Endothelial cell of umbilical vein (primary cell): ENCODE measurements around the gene MBD6. TPM values are rescaled to one million over a fixed set of nuclear protein-coding genes. Genes with fewer than 3 reads are reported as not detected.

Experiments
- BruUV-seq: library from RNA; stranded (reverse); fragments of 400-500 nt; replicated peaks from 2 replicates; lab custom pipeline; 2021; lab: Mats Ljungman, UMichigan
- CTCF ChIA-PET: fragments of 300-600, 350-600 bp; sonication (Branson Sonifier 250); formaldehyde crosslinking; loops from one replicate; lab custom pipeline; 2021; ENCODE audit warnings: antibody characterized with exemption, inconsistent platforms; lab: Charles Lee
- POLR2A ChIA-PET: fragments of 300-600, 350-600 bp; sonication (Branson Sonifier 250); formaldehyde crosslinking; loops from one replicate; lab custom pipeline; 2021; ENCODE audit warnings: antibody characterized with exemption, inconsistent platforms; lab: Charles Lee
- DNase-seq: peaks from one replicate; pipeline ENCODE4 v3.0.0-alpha.2; 2011; ENCODE audit warnings: low read depth, low spot score
- FAIRE-seq: peaks from 2 replicates; lab custom pipeline; 2011; peaks lifted over from hg19 to GRCh38; lab: Jason Lieb, UNC
- H2AFZ ChIP-seq: 2 replicates; pipeline ENCODE4 v1.6.0; 2012; ENCODE audit warnings: low read depth, low read length, control low read depth, inconsistent platforms
- H3K27ac ChIP-seq: 2 replicates; pipeline ENCODE4 v1.5.1; 2011; ENCODE audit warnings: low read depth, mild to moderate bottlenecking, control low read depth, low read length, moderate library complexity; ENCODE audit not compliant: insufficient read depth
- H3K27me3 ChIP-seq, 2 experiments: 2 replicates each; pipeline versions ENCODE4 v1.6.0 to v1.6.1; 2011; ENCODE audit warnings: low read length in 2 of 2, mixed read lengths in 1 of 2; ENCODE audit not compliant: control insufficient read depth in 2 of 2, insufficient read depth in 2 of 2
- H3K36me3 ChIP-seq, 2 experiments: 2 replicates in 1 of 2; 3 replicates in 1 of 2; pipeline ENCODE4 v1.5.1; 2011; ENCODE audit warnings: low read length in 2 of 2, mild to moderate bottlenecking in 1 of 2, moderate library complexity in 1 of 2; ENCODE audit not compliant: control insufficient read depth in 2 of 2, insufficient read depth in 2 of 2; ENCODE audit errors: extremely low read depth in 1 of 2
- H3K4me1 ChIP-seq: 3 replicates; pipeline ENCODE4 v1.5.1; 2011; ENCODE audit warnings: mild to moderate bottlenecking, low read length; ENCODE audit not compliant: control insufficient read depth, insufficient read depth; ENCODE audit errors: extremely low read depth
- H3K4me2 ChIP-seq: 2 replicates; pipeline ENCODE4 v1.6.1; 2011; ENCODE audit warnings: low read length, control low read depth, mixed read lengths; ENCODE audit not compliant: insufficient read depth
- H3K4me3 ChIP-seq, 3 experiments: fragments of 200-600 bp in 1 of 3; sonication (generic), shearing (Covaris generic) in 1 of 3; replicated peaks in 1 of 3; 2 replicates each; pipeline ENCODE4 v1.5.1; 2011 to 2016; ENCODE audit warnings: control low read depth in 3 of 3, low read length in 3 of 3, mild to moderate bottlenecking in 2 of 3, inconsistent platforms in 1 of 3, low read depth in 1 of 3, moderate library complexity in 1 of 3; ENCODE audit not compliant: insufficient read depth in 1 of 3
- H3K79me2 ChIP-seq: 2 replicates; pipeline ENCODE4 v1.6.0; 2012; ENCODE audit warnings: low read length, inconsistent platforms; ENCODE audit not compliant: control insufficient read depth, insufficient read depth
- H3K9ac ChIP-seq: replicated peaks from 2 replicates; pipeline ENCODE3; 2011; ENCODE audit warnings: low read length, control low read depth; ENCODE audit not compliant: insufficient read depth; ENCODE audit errors: extremely low read depth
- H3K9me1 ChIP-seq: replicated peaks from 3 replicates; pipeline ENCODE4 v1.6.0; 2011; ENCODE audit warnings: mild to moderate bottlenecking, low read length; ENCODE audit not compliant: control insufficient read depth, insufficient read depth; ENCODE audit errors: extremely low read depth
- H3K9me3 ChIP-seq: replicated peaks from 2 replicates; pipeline ENCODE4 v1.5.1; 2012; ENCODE audit warnings: low read length, inconsistent platforms; ENCODE audit not compliant: control insufficient read depth, insufficient read depth
- H4K20me1 ChIP-seq: replicated peaks from 2 replicates; pipeline ENCODE3; 2011; ENCODE audit warnings: mild to moderate bottlenecking, low read length; ENCODE audit not compliant: control insufficient read depth, insufficient read depth; ENCODE audit errors: extremely low read depth
- CTCF ChIP-seq, 2 donors: IDR thresholded peaks; 1 replicate in 1 of 2; 2 replicates in 1 of 2; pipeline ENCODE4 v1.5.1; 2011; ENCODE audit warnings: low read length in 2 of 2, mild to moderate bottlenecking in 2 of 2, moderate library complexity in 2 of 2, control low read depth in 1 of 2, inconsistent platforms in 1 of 2, low read depth in 1 of 2; ENCODE audit not compliant: insufficient read depth in 1 of 2; ENCODE audit errors: extremely low read depth in 1 of 2
- EZH2 ChIP-seq: IDR thresholded peaks from 2 replicates; pipeline ENCODE4 v1.6.1; 2012; ENCODE audit warnings: borderline replicate concordance, low read depth, mild to moderate bottlenecking, moderate library complexity, low read length, inconsistent platforms; ENCODE audit not compliant: severe bottlenecking
- FOS ChIP-seq: IDR thresholded peaks from 2 replicates; pipeline ENCODE4 v1.6.1; 2011; ENCODE audit warnings: mild to moderate bottlenecking, low read length, moderate library complexity, borderline replicate concordance; ENCODE audit not compliant: insufficient read depth
- GATA2 ChIP-seq: IDR thresholded peaks from 2 replicates; pipeline ENCODE4 v1.7.0; 2011; ENCODE audit warnings: low read depth, mild to moderate bottlenecking, moderate library complexity, mixed read lengths, low read length; ENCODE audit not compliant: insufficient read length, insufficient read depth
- JUN ChIP-seq: IDR thresholded peaks from 2 replicates; pipeline ENCODE4 v1.6.1; 2011; ENCODE audit warnings: borderline replicate concordance, low read depth; ENCODE audit not compliant: insufficient read length, insufficient read depth
- MAX ChIP-seq: IDR thresholded peaks from 2 replicates; pipeline ENCODE4 v1.6.1; 2011; ENCODE audit not compliant: insufficient read depth, insufficient read length
- MYC ChIP-seq: IDR thresholded peaks from one replicate; pipeline ENCODE4 v1.6.1; 2011; ENCODE audit warnings: mild to moderate bottlenecking, low read depth, low read length
- POLR2A ChIP-seq: IDR thresholded peaks from 2 replicates; pipeline ENCODE4 v1.6.1; 2012; ENCODE audit warnings: low read depth, mild to moderate bottlenecking, control low read depth, low read length
- POLR2AphosphoS5 ChIP-seq: IDR thresholded peaks from 2 replicates; pipeline ENCODE4 v1.6.1; 2012; ENCODE audit warnings: low read depth, mild to moderate bottlenecking, control low read depth, low read length, moderate library complexity; ENCODE audit not compliant: insufficient read depth
- dilution Hi-C: fragments of 300-500 bp; cut with MboI; formaldehyde crosslinking; loops from one replicate; pipeline ENCODE4 v1.15.0; 2019; ENCODE audit warnings: low sequenced_read_pairs; ENCODE audit not compliant: extremely low pct_ligation_motif_present
- intact Hi-C: fragments of 100-400 bp; cut with micrococcal nuclease; formaldehyde crosslinking; loops from one replicate; pipeline ENCODE4 v1.10.0; 2022
- polyA plus RNA-seq, 4 experiments: library from polyadenylated mRNA; depleted of rRNA in 3 of 4; stranded (reverse) in 3 of 4; unstranded in 1 of 4; fragments of >200 nt; gene quantifications; 2 replicates each; pipeline versions ENCODE4 v1.2.1 to v1.2.3, GENCODE V29; 2011 to 2012; ENCODE audit warnings: missing spikeins in 1 of 4
- total RNA-seq: library from RNA; stranded (reverse); gene quantifications from 2 replicates; pipeline ENCODE4 v1.2.3, GENCODE V29; 2021

The MBD6 gene
- total and polyA plus RNA-seq, 2 donors (not counting 3 experiments of a cell fraction or from before 2014, with no cell fraction given) = 10.6 to 95.2 TPM

GRCh38 chr12:57535764-57536596 is 13.4 kb downstream of the MBD6 start:
- Histone ChIP-seq H3K4me2 (no peak overlapping the region), H3K79me2 (no peaks in the 10 kb centered on the region), H3K9me3 (no peaks in the 10 kb centered on the region), H3K9me1 (no peaks in the 10 kb centered on the region), H2AFZ (no peak overlapping the region), H3K9ac (no peak overlapping the region), H3K4me3 (no peak overlapping the region), H3K36me3 (peaks cover 21 to 43% of the 10 kb centered on the region in 2 experiments), H3K27ac (no peak overlapping the region), H3K4me1 (no peaks in the 10 kb centered on the region), H4K20me1 (no peaks in the 10 kb centered on the region), H3K27me3 (no peaks in the 10 kb centered on the region)
- CTCF ChIA-PET = no interaction called here
- DNase-seq = no peak
- TF ChIP-seq FOS (no peak), POLR2A (no peak), MYC (no peak), CTCF (IDR thresholded peaks at IDR 0.05; ENCODE audit: extremely low read depth in 1 of 2, insufficient read depth in 1 of 2, low read depth in 1 of 2, low read length in 2 of 2) (no peak), GATA2 (no peak), JUN (no peak), MAX (no peak), POLR2AphosphoS5 (no peak), EZH2 (no peak)
- intact Hi-C loops (no loop called here), dilution Hi-C loops (no loop called here)
- POLR2A ChIA-PET = no interaction called here
- no TSS peak for BruUV-seq
- FAIRE-seq = no peak
